WTC11 (cell line): ENCODE measurements around the gene NACC2. TPM values are rescaled to one million over a fixed set of nuclear protein-coding genes. Genes with fewer than 3 reads are reported as not detected.
A peak's percentile ranks its signal among the peaks of the same experiment; 100 is the strongest.

Experiments
- ATAC-seq: fragments of 200-7000 bp; cut with Tn5 transposase; 2 replicates; pipeline ENCODE4 v1.10.0; 2021; ENCODE audit warnings: mild to moderate bottlenecking, moderate library complexity
- CTCF ChIA-PET: fragments of 300-600 bp; sonication (Branson Sonifier 250); formaldehyde crosslinking; loops from one replicate; lab custom pipeline; 2021; ENCODE audit warnings: antibody characterized with exemption; lab: Charles Lee
- POLR2A ChIA-PET: fragments of 350-600 bp; sonication (Branson Sonifier 250); formaldehyde crosslinking; loops from one replicate; lab custom pipeline; 2021; ENCODE audit warnings: antibody characterized with exemption; lab: Charles Lee
- DNase-seq: peaks from one replicate; pipeline ENCODE4 v3.0.0; 2021; ENCODE audit warnings: low spot score
- H3K27ac Mint-ChIP-seq: 2 replicates; pipeline ENCODE4 v1.8.0; 2021; ENCODE audit warnings: mixed read lengths
- H3K27me3 Mint-ChIP-seq: 2 replicates; pipeline ENCODE4 v1.8.0; 2021; ENCODE audit warnings: low read depth, mild to moderate bottlenecking, moderate library complexity, mixed read lengths
- H3K36me3 Mint-ChIP-seq: 2 replicates; pipeline ENCODE4 v1.8.0; 2021; ENCODE audit warnings: mixed read lengths
- H3K4me1 Mint-ChIP-seq: 2 replicates; pipeline ENCODE4 v1.8.0; 2022; ENCODE audit warnings: mixed read lengths
- H3K4me3 Mint-ChIP-seq: 2 replicates; pipeline ENCODE4 v1.8.0; 2021; ENCODE audit warnings: mild to moderate bottlenecking, moderate library complexity, mixed read lengths
- H3K9me3 Mint-ChIP-seq: 2 replicates; pipeline ENCODE4 v1.8.0; 2021; ENCODE audit warnings: mixed read lengths
- ATF2 ChIP-seq: sonication (generic); formaldehyde crosslinking; IDR thresholded peaks from 2 replicates; pipeline ENCODE4 v1.8.1; 2022; ENCODE audit warnings: low read depth, missing genetic modification reagents, borderline replicate concordance
- CBFB ChIP-seq: sonication (generic); formaldehyde crosslinking; IDR thresholded peaks from 2 replicates; pipeline ENCODE4 v1.8.1; 2022; ENCODE audit warnings: mild to moderate bottlenecking, low read depth, missing genetic modification reagents
- ETV6 ChIP-seq: sonication (generic); formaldehyde crosslinking; IDR thresholded peaks from 2 replicates; pipeline ENCODE4 v1.8.1; 2022; ENCODE audit warnings: mild to moderate bottlenecking, missing genetic modification reagents
- FOXJ3 ChIP-seq: sonication (generic); formaldehyde crosslinking; IDR thresholded peaks from 2 replicates; pipeline ENCODE4 v1.9.0; 2021; ENCODE audit warnings: missing genetic modification reagents, mild to moderate bottlenecking, borderline replicate concordance
- JUN ChIP-seq: sonication (generic); formaldehyde crosslinking; IDR thresholded peaks from 2 replicates; pipeline ENCODE4 v1.8.0; 2023; ENCODE audit warnings: mild to moderate bottlenecking, missing genetic modification reagents
- MXD4 ChIP-seq: fragments of 250-450 bp; sonication (Bioruptor Pico); IDR thresholded peaks from 2 replicates; pipeline ENCODE4 v1.8.0; 2021; ENCODE audit warnings: mild to moderate bottlenecking, moderate library complexity, borderline replicate concordance
- NR1H2 ChIP-seq: sonication (generic); formaldehyde crosslinking; IDR thresholded peaks from 2 replicates; pipeline ENCODE4 v1.9.0; 2021; ENCODE audit warnings: mild to moderate bottlenecking, moderate library complexity, missing genetic modification reagents
- PRDM15 ChIP-seq: sonication (generic); formaldehyde crosslinking; IDR thresholded peaks from 2 replicates; pipeline ENCODE4 v1.8.0; 2022; ENCODE audit warnings: missing genetic modification reagents
- RELA ChIP-seq: sonication (generic); formaldehyde crosslinking; IDR thresholded peaks from 2 replicates; pipeline ENCODE4 v1.8.1; 2022; ENCODE audit warnings: missing genetic modification reagents, mild to moderate bottlenecking, borderline replicate concordance
- SMAD3 ChIP-seq: sonication (generic); formaldehyde crosslinking; IDR thresholded peaks from 2 replicates; pipeline ENCODE4 v1.8.0; 2022; ENCODE audit warnings: missing genetic modification reagents, mild to moderate bottlenecking, borderline replicate concordance
- STAT6 ChIP-seq: sonication (generic); formaldehyde crosslinking; conservative IDR thresholded peaks from 2 replicates; pipeline ENCODE4 v1.8.1; 2023; ENCODE audit warnings: mild to moderate bottlenecking, low read depth, missing genetic modification reagents, moderate library complexity
- ZNF423 ChIP-seq: fragments of 250-450 bp; sonication (Bioruptor Pico); IDR thresholded peaks from 2 replicates; pipeline ENCODE4 v2.1.2; 2022; ENCODE audit warnings: mild to moderate bottlenecking, moderate library complexity
- ZSCAN18 ChIP-seq: fragments of 250-450 bp; sonication (Bioruptor Pico); IDR thresholded peaks from 2 replicates; pipeline ENCODE4 v2.1.2; 2022; ENCODE audit warnings: mild to moderate bottlenecking, moderate library complexity
- total RNA-seq: library from RNA; stranded (reverse); gene quantifications from 3 replicates; pipeline ENCODE4 v1.2.3, GENCODE V29; 2021
- TF ChIP-seq, protein P1 (sequence below): sonication (generic); formaldehyde crosslinking; IDR thresholded peaks from 2 replicates; pipeline ENCODE4 v1.8.0; 2023; ENCODE audit warnings: mild to moderate bottlenecking, missing genetic modification reagents

Gene NACC2
- total RNA-seq, 1 experiment from 2014 or later, result 17.1 TPM

- peak overlapping the region; percentile 48 for H3K27ac Mint-ChIP-seq
- no peak for TF ChIP-seq RELA
- TF ChIP-seq MXD4 (CRISPR knock-in tag), result no peak
- no peak for TF ChIP-seq JUN (CRISPR knock-in tag)
- TF ChIP-seq ZSCAN18, result no peak
- no peak for TF ChIP-seq NR1H2 (CRISPR knock-in tag)
- no peak for TF ChIP-seq SMAD3 (CRISPR knock-in tag)
- TF ChIP-seq ETV6 (CRISPR knock-in tag), result no peak
- TF ChIP-seq STAT6, result no peak
- no peak for TF ChIP-seq PRDM15 (CRISPR knock-in tag)
- TF ChIP-seq, protein P1, sequence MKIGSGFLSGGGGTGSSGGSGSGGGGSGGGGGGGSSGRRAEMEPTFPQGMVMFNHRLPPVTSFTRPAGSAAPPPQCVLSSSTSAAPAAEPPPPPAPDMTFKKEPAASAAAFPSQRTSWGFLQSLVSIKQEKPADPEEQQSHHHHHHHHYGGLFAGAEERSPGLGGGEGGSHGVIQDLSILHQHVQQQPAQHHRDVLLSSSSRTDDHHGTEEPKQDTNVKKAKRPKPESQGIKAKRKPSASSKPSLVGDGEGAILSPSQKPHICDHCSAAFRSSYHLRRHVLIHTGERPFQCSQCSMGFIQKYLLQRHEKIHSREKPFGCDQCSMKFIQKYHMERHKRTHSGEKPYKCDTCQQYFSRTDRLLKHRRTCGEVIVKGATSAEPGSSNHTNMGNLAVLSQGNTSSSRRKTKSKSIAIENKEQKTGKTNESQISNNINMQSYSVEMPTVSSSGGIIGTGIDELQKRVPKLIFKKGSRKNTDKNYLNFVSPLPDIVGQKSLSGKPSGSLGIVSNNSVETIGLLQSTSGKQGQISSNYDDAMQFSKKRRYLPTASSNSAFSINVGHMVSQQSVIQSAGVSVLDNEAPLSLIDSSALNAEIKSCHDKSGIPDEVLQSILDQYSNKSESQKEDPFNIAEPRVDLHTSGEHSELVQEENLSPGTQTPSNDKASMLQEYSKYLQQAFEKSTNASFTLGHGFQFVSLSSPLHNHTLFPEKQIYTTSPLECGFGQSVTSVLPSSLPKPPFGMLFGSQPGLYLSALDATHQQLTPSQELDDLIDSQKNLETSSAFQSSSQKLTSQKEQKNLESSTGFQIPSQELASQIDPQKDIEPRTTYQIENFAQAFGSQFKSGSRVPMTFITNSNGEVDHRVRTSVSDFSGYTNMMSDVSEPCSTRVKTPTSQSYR (CRISPR knock-in tag), result no peak
- TF ChIP-seq, all 79 proteins: peak for 0
- peak; percentile 44 for DNase-seq
- Mint-ChIP-seq H3K4me1 (peaks cover 27% of the 10 kb centered on the region), H3K9me3 (no peaks in the 10 kb centered on the region), H3K4me3 (no peak overlapping the region), H3K36me3 (no peaks in the 10 kb centered on the region), H3K27me3 (no peaks in the 10 kb centered on the region)
- ChIA-PET CTCF (interaction anchor here (0.9 kb wide), 1 partner anchor 54 kb away, joined by 3 read pairs; no protein-coding TSS in a partner anchor), POLR2A (interaction anchor here (0.7 kb wide), 1 partner anchor 157 kb away, joined by 3 read pairs; no protein-coding TSS in a partner anchor)
- peak; percentile 30 for ATAC-seq
Observed at GRCh38 chr9:136021171-136021871, 73.8 kb downstream of the NACC2 start.

DNA sequence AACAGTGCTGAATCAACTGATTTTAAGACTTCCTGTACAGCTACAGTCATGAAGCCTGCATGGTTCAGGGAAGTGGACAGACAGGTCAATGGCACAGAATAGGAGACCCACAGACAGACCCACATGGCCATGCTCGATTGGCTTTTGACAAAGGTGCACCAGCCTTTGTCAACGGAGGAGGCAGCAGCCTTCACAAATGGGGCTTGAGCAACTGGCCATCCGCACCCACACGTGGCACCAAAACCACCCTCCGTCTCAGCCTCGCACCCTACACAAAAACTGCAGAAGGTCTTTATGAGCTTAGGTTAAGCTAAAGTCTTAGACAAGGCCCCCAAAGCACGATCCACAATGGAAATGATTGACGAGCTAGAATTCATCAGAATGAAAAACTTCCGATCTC, 74.4 kb downstream of the NACC2 start:
- no peak overlapping the region for H3K4me3 Mint-ChIP-seq
- H3K27ac Mint-ChIP-seq, result peak overlapping the region; percentile 48; the same call in 1 of the 2 replicates

More for the DNA sequence above, 74.4 kb downstream of the NACC2 start:
- Mint-ChIP-seq H3K36me3 (no peaks in the 10 kb centered on the region), H3K4me1 (peaks cover 27% of the 10 kb centered on the region), H3K27me3 (no peaks in the 10 kb centered on the region), H3K9me3 (no peaks in the 10 kb centered on the region)
- DNase-seq (no peak), ATAC-seq (no peak)
- POLR2A ChIA-PET, result interaction anchor here (0.7 kb wide), 1 partner anchor 158 kb away, joined by 3 read pairs; no protein-coding TSS in a partner anchor
- no peak for TF ChIP-seq ZNF423 (CRISPR knock-in tag)
- TF ChIP-seq CBFB, result no peak
- TF ChIP-seq ATF2, result no peak
- TF ChIP-seq FOXJ3 (CRISPR knock-in tag), result no peak
- CTCF ChIA-PET, result interaction anchor here (0.9 kb wide), 1 partner anchor 54 kb away, joined by 3 read pairs; no protein-coding TSS in a partner anchor
